ENCODE measurements around the gene HOOK2. TPM values are rescaled to one million over a fixed set of nuclear protein-coding genes. Genes with fewer than 3 reads are reported as not detected.

The HOOK2 gene
- total RNA-seq, 1 donor from 2014 or later = 25.9 TPM

DNA sequence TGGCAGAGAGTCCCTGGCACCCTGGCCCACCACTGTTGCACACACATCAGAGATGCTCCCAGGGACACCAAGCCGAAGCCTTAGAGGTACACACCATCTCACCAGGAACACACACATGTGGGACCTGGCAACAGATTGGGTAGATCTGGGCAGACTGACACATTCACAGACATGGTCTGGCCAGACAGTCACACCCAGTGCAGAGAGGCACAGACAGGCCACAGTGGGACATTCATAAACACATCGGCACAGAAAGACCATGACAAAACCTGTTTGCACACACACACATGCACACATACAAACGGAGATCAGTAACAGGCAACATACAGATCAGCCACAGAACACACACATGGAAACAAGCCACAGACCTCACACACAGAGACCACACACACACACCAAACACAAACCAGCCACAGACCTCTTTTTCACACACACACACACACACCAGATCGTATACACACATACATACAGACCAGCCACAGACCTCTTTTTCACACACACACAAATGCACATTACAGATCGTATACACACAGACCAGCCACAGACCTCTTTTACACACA lies 9.6 kb upstream of the HOOK2 start:
- H3K4me3 Mint-ChIP-seq (ENCODE audit: unreplicated experiment) = no peak overlapping the region
- Histone ChIP-seq H3K27me3 (ENCODE audit: insufficient read depth, low read length) (no peaks in the 10 kb centered on the region), H3K4me3 (ENCODE audit: insufficient read depth, low read depth, low read length) (no peak overlapping the region), H3K9ac (ENCODE audit: low read length) (peak overlapping the region; percentile 52), H2AFZ (ENCODE audit: low read depth, low read length) (no peak overlapping the region), H4K20me1 (ENCODE audit: insufficient read depth, low read length) (no peaks in the 10 kb centered on the region), H3K4me2 (ENCODE audit: low read length) (peak overlapping the region; percentile 2), H3K27ac (ENCODE audit: low read depth, low read length) (peak overlapping the region; percentile 81), H3K36me3 (ENCODE audit: insufficient read depth, low read length) (no peaks in the 10 kb centered on the region), H3K79me2 (ENCODE audit: insufficient read depth, low read length) (no peaks in the 10 kb centered on the region), H3K4me1 (ENCODE audit: insufficient read depth, low read length) (peaks cover 53% of the 10 kb centered on the region), H3K9me3 (ENCODE audit: insufficient read depth, low read depth, low read length) (no peaks in the 10 kb centered on the region)
- peaks cover 18% of the 10 kb centered on the region for H3K4me1 Mint-ChIP-seq (ENCODE audit: low read depth, unreplicated experiment)
- H3K27ac Mint-ChIP-seq (ENCODE audit: unreplicated experiment) = no peak overlapping the region
- no peaks in the 10 kb centered on the region for H3K9me3 Mint-ChIP-seq (ENCODE audit: unreplicated experiment)
- FAIRE-seq = no peak
- H3K27me3 Mint-ChIP-seq (ENCODE audit: low read depth, unreplicated experiment) = no peaks in the 10 kb centered on the region
- no peaks in the 10 kb centered on the region for H3K36me3 Mint-ChIP-seq (ENCODE audit: low read depth, unreplicated experiment)
- no peak for TF ChIP-seq EZH2 (IDR thresholded peaks at IDR 0.05; ENCODE audit: insufficient read depth, low read length)
- TF ChIP-seq, protein P1, sequence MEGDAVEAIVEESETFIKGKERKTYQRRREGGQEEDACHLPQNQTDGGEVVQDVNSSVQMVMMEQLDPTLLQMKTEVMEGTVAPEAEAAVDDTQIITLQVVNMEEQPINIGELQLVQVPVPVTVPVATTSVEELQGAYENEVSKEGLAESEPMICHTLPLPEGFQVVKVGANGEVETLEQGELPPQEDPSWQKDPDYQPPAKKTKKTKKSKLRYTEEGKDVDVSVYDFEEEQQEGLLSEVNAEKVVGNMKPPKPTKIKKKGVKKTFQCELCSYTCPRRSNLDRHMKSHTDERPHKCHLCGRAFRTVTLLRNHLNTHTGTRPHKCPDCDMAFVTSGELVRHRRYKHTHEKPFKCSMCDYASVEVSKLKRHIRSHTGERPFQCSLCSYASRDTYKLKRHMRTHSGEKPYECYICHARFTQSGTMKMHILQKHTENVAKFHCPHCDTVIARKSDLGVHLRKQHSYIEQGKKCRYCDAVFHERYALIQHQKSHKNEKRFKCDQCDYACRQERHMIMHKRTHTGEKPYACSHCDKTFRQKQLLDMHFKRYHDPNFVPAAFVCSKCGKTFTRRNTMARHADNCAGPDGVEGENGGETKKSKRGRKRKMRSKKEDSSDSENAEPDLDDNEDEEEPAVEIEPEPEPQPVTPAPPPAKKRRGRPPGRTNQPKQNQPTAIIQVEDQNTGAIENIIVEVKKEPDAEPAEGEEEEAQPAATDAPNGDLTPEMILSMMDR (IDR thresholded peaks at IDR 0.05; ENCODE audit: insufficient read depth, low read depth, low read length) = no peak
- no peak for DNase-seq (ENCODE audit: low read depth)

DNA sequence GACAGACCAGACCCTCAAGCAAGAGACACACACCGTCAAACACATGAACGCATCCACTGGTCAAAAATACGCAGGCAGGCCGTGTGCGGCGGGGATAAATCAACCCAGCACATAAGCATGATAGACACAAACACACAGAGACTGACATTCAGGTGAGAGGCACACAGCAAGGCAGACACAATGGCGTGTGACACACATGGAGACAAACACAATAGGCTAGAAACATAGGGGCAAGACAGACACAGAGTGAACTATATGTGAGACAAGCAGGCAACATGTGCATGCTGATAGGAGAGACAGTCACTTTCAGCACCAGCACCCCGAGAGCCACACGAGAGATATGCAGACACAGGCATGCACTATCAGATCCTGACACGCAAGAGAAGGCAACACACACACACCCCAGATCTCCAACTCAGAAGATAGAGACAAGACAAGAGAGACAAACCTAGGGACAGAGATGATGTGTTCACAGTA lies 9.1 kb upstream of the HOOK2 start:
- no peak overlapping the region for H3K4me3 ChIP-seq (ENCODE audit: insufficient read depth, low read depth, low read length)
- H3K9ac ChIP-seq (ENCODE audit: low read length) = peak overlapping the region; percentile 52
- H3K27me3 Mint-ChIP-seq (ENCODE audit: low read depth, unreplicated experiment) = no peaks in the 10 kb centered on the region
- no peaks in the 10 kb centered on the region for H4K20me1 ChIP-seq (ENCODE audit: insufficient read depth, low read length)
- no peaks in the 10 kb centered on the region for H3K36me3 Mint-ChIP-seq (ENCODE audit: low read depth, unreplicated experiment)
- no peak overlapping the region for H3K27ac Mint-ChIP-seq (ENCODE audit: unreplicated experiment)
- no peaks in the 10 kb centered on the region for H3K79me2 ChIP-seq (ENCODE audit: insufficient read depth, low read length)
- peaks cover 21% of the 10 kb centered on the region for H3K4me1 Mint-ChIP-seq (ENCODE audit: low read depth, unreplicated experiment)
- H3K4me3 Mint-ChIP-seq (ENCODE audit: unreplicated experiment) = no peak overlapping the region
- H3K4me2 ChIP-seq (ENCODE audit: low read length) = peak overlapping the region; percentile 2
- no peaks in the 10 kb centered on the region for H3K27me3 ChIP-seq (ENCODE audit: insufficient read depth, low read length)
- FAIRE-seq = no peak
- no peaks in the 10 kb centered on the region for H3K9me3 ChIP-seq (ENCODE audit: insufficient read depth, low read depth, low read length)
- peaks cover 57% of the 10 kb centered on the region for H3K4me1 ChIP-seq (ENCODE audit: insufficient read depth, low read length)
- no peaks in the 10 kb centered on the region for H3K9me3 Mint-ChIP-seq (ENCODE audit: unreplicated experiment)
- no peak for DNase-seq (ENCODE audit: low read depth)
- H2AFZ ChIP-seq (ENCODE audit: low read depth, low read length) = no peak overlapping the region
- no peaks in the 10 kb centered on the region for H3K36me3 ChIP-seq (ENCODE audit: insufficient read depth, low read length)
- H3K27ac ChIP-seq (ENCODE audit: low read depth, low read length) = peak overlapping the region; percentile 81
- TF ChIP-seq EZH2 (IDR thresholded peaks at IDR 0.05; ENCODE audit: insufficient read depth, low read length) = no peak
- TF ChIP-seq, protein P1 (IDR thresholded peaks at IDR 0.05; ENCODE audit: insufficient read depth, low read depth, low read length) = no peak

DNA sequence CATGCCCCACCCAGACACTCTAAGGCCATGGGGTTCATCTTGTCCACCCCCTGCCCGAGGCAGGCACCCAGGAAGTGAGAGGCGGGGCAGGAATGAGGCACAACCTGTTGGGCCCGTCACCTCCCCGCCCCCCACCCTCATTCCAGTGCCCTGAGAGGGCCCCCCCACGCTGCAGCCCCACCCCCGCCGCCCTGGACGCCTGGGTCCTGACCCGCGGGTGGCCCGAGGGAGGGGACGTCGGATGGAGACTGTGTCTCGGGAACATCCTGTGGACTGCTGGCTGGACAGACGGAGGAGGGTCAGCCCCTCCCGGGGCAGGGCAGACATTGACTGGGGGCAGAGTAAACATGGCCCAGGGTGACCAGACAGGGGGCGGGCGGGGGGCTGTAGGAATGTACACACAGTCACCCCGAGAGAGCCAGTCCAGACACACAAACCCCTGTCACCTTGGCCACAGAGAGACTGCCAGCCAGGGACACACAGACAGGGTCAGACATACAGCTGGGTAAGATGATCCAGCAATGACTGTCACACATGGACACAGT lies 8.6 kb upstream of the HOOK2 start:
- peak overlapping the region; percentile 94 for H3K4me2 ChIP-seq (ENCODE audit: low read length)
- Mint-ChIP-seq H3K27me3 (ENCODE audit: low read depth, unreplicated experiment) (no peaks in the 10 kb centered on the region), H3K36me3 (ENCODE audit: low read depth, unreplicated experiment) (no peaks in the 10 kb centered on the region), H3K27ac (ENCODE audit: unreplicated experiment) (peak overlapping the region; percentile 92), H3K9me3 (ENCODE audit: unreplicated experiment) (no peaks in the 10 kb centered on the region), H3K4me1 (ENCODE audit: low read depth, unreplicated experiment) (peaks cover 23% of the 10 kb centered on the region), H3K4me3 (ENCODE audit: unreplicated experiment) (peak overlapping the region; percentile 73)
- no peaks in the 10 kb centered on the region for H4K20me1 ChIP-seq (ENCODE audit: insufficient read depth, low read length)
- H3K79me2 ChIP-seq (ENCODE audit: insufficient read depth, low read length) = no peaks in the 10 kb centered on the region
- no peaks in the 10 kb centered on the region for H3K27me3 ChIP-seq (ENCODE audit: insufficient read depth, low read length)
- no peak overlapping the region for H2AFZ ChIP-seq (ENCODE audit: low read depth, low read length)
- peak overlapping the region; percentile 83 for H3K9ac ChIP-seq (ENCODE audit: low read length)
- H3K9me3 ChIP-seq (ENCODE audit: insufficient read depth, low read depth, low read length) = no peaks in the 10 kb centered on the region
- H3K4me3 ChIP-seq (ENCODE audit: insufficient read depth, low read depth, low read length) = no peak overlapping the region
- H3K36me3 ChIP-seq (ENCODE audit: insufficient read depth, low read length) = no peaks in the 10 kb centered on the region
- H3K4me1 ChIP-seq (ENCODE audit: insufficient read depth, low read length) = peaks cover 57% of the 10 kb centered on the region
- H3K27ac ChIP-seq (ENCODE audit: low read depth, low read length) = peak overlapping the region; percentile 81
- no peak for FAIRE-seq
- DNase-seq (ENCODE audit: low read depth) = no peak
- TF ChIP-seq, protein P1 (IDR thresholded peaks at IDR 0.05; ENCODE audit: insufficient read depth, low read depth, low read length) = no peak
- no peak for TF ChIP-seq EZH2 (IDR thresholded peaks at IDR 0.05; ENCODE audit: insufficient read depth, low read length)

Data from astrocyte (in vitro differentiated cells and primary cell).